Hepatic stellate cell (primary cell): ENCODE data around the gene MBD2.
"Not testable (repeated sequence)": the region's sequence is repeated elsewhere in the genome, so short reads cannot be mapped to it uniquely, and the experiment has no call there.

Source experiments
- DNase-seq: peaks from one replicate; pipeline ENCODE4 v3.0.0; 2011; ENCODE audit warnings: low spot score

Gene MBD2

GRCh38 chr18:54235871-54236270, 11.4 kb upstream of the MBD2 start:
- DNase-seq = no peak

- DNase-seq = no peak
Measured at GRCh38 chr18:54233747-54234146, 9.3 kb upstream of the MBD2 start.

- no peak for DNase-seq
Measured at GRCh38 chr18:54233228-54233625, 8.8 kb upstream of the MBD2 start.

GRCh38 chr18:54232485-54233227, 8.2 kb upstream of the MBD2 start:
- no peak for DNase-seq

- DNase-seq = no peak
Measured at GRCh38 chr18:54229421-54230059, 5.1 kb upstream of the MBD2 start.

GRCh38 chr18:54228364-54228763, 3.9 kb upstream of the MBD2 start:
- DNase-seq = no peak

GRCh38 chr18:54223568-54224241, 764 bp downstream of the MBD2 start:
- DNase-seq = peak; percentile 47

- no peak for DNase-seq
Measured at GRCh38 chr18:54222922-54223567, 1.4 kb downstream of the MBD2 start.

- no peak for DNase-seq
Measured at GRCh38 chr18:54220406-54220805, 4.1 kb downstream of the MBD2 start.

- not testable (repeated sequence) for DNase-seq
Measured at GRCh38 chr18:54218803-54219202, 5.7 kb downstream of the MBD2 start.

GRCh38 chr18:54218299-54218698, 6.2 kb downstream of the MBD2 start:
- DNase-seq = no peak

GRCh38 chr18:54217624-54218023, 6.8 kb downstream of the MBD2 start:
- no peak for DNase-seq

- DNase-seq = peak; percentile 43
Measured at GRCh38 chr18:54215069-54215468, 9.4 kb downstream of the MBD2 start.

GRCh38 chr18:54210463-54210862, 14.0 kb downstream of the MBD2 start:
- DNase-seq = no peak

- no peak for DNase-seq
Measured at GRCh38 chr18:54209471-54210180, 14.8 kb downstream of the MBD2 start.

- DNase-seq = no peak
Measured at GRCh38 chr18:54206447-54206846, 18.0 kb downstream of the MBD2 start.

GRCh38 chr18:54205959-54206358, 18.5 kb downstream of the MBD2 start:
- DNase-seq = no peak

GRCh38 chr18:54205448-54205847, 19.0 kb downstream of the MBD2 start:
- DNase-seq = not testable (repeated sequence)

- DNase-seq = no peak
Measured at GRCh38 chr18:54204883-54205282, 19.6 kb downstream of the MBD2 start.

GRCh38 chr18:54203914-54204313, 20.6 kb downstream of the MBD2 start:
- no peak for DNase-seq

- DNase-seq = no peak
Measured at GRCh38 chr18:54202851-54203250, 21.6 kb downstream of the MBD2 start.
